ENCODE data around the gene F8.

- no peak for TF ChIP-seq CTCF (IDR thresholded peaks at IDR 0.05)
- TF ChIP-seq POLR2A (IDR thresholded peaks at IDR 0.05), result no peak
- no peak for TF ChIP-seq EP300 (IDR thresholded peaks at IDR 0.05)
These were observed 42.9 kb downstream of the F8 start for GRCh38 chrX:154979629-154980028.
